ENCODE data around the gene LUM. TPM values are rescaled to one million over a fixed set of nuclear protein-coding genes. Genes with fewer than 3 reads are reported as not detected.

LUM gene
- total and polyA plus RNA-seq, 10 donors = 2.6 to 52.5 (median 7.6) TPM

GRCh38 chr12:91080041-91080440 is 31.3 kb downstream of the LUM start:
- no peak overlapping the region for H3K4me3 ChIP-seq
- H3K4me1 ChIP-seq = no peaks in the 10 kb centered on the region
- H3K27me3 ChIP-seq (replicated peaks in 1 of 7) = no peaks in the 10 kb centered on the region
- intact Hi-C loops (cut with DNase I; ENCODE audit: low total_unique reads) = no loop called here
- H3K27ac ChIP-seq = no peak overlapping the region
- no peaks in the 10 kb centered on the region for H3K9me3 ChIP-seq
- TF ChIP-seq POLR2AphosphoS5 (IDR thresholded peaks at IDR 0.05) (no peak), POLR2A (IDR thresholded peaks at IDR 0.05) (no peak), CTCF (IDR thresholded peaks at IDR 0.05 in 8 of 11, conservative IDR thresholded peaks at IDR 0.05 in 3 of 11) (no peak)
- WGBS, 5 donors = 82 to 93% (median 90%) methylated on average over 1 of the region's 1 CpG
- no peaks in the 10 kb centered on the region for H3K36me3 ChIP-seq
- DNase-seq = no peak

DNA sequence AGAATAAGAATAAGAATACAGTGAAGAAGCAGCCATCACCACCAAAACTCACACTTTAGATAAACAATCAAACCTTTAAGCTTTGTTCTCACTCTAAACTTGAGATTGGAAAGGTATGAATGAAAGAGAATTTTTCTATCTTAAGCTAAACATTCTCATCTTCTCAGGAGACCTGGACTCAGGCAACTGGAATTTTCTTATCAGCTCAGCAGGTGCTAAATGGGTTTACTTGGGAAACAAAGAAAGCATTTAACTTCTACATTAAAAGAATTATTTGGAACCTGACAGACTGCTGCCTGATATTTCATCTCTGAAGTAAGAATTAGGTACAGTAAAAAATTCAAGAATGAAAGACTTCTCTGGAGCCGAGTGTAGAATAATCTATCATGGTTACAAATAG is 32.8 kb downstream of the LUM start:
- Histone ChIP-seq H3K4me3 (no peak overlapping the region), H3K9me3 (no peaks in the 10 kb centered on the region), H3K4me1 (no peaks in the 10 kb centered on the region), H3K27me3 (replicated peaks in 1 of 7) (no peaks in the 10 kb centered on the region), H3K36me3 (no peaks in the 10 kb centered on the region), H3K27ac (no peak overlapping the region)
- no peak for TF ChIP-seq POLR2A (IDR thresholded peaks at IDR 0.05)
- no peak for TF ChIP-seq CTCF (IDR thresholded peaks at IDR 0.05 in 8 of 11, conservative IDR thresholded peaks at IDR 0.05 in 3 of 11)
- TF ChIP-seq POLR2AphosphoS5 (IDR thresholded peaks at IDR 0.05) = no peak
- DNase-seq = no peak
- WGBS, 5 donors = 73 to 87% (median 76%) methylated on average over 1 of the region's 1 CpG
- intact Hi-C loops (cut with DNase I; ENCODE audit: low total_unique reads) = no loop called here

- Histone ChIP-seq H3K27ac (no peak overlapping the region), H3K4me1 (no peaks in the 10 kb centered on the region), H3K9me3 (no peaks in the 10 kb centered on the region), H3K36me3 (no peaks in the 10 kb centered on the region), H3K27me3 (replicated peaks in 1 of 7) (no peaks in the 10 kb centered on the region), H3K4me3 (no peak overlapping the region)
- intact Hi-C loops (cut with DNase I; ENCODE audit: low total_unique reads) = no loop called here
- no peak for TF ChIP-seq POLR2AphosphoS5 (IDR thresholded peaks at IDR 0.05)
- no peak for TF ChIP-seq POLR2A (IDR thresholded peaks at IDR 0.05)
- TF ChIP-seq CTCF (IDR thresholded peaks at IDR 0.05 in 8 of 11, conservative IDR thresholded peaks at IDR 0.05 in 3 of 11) = no peak
- no peak for DNase-seq
- 71 to 80% (median 75%) methylated on average over 5 of the region's 5 CpGs for WGBS, 5 donors
Observed at GRCh38 chr12:91077228-91077954, 33.9 kb downstream of the LUM start.

DNA sequence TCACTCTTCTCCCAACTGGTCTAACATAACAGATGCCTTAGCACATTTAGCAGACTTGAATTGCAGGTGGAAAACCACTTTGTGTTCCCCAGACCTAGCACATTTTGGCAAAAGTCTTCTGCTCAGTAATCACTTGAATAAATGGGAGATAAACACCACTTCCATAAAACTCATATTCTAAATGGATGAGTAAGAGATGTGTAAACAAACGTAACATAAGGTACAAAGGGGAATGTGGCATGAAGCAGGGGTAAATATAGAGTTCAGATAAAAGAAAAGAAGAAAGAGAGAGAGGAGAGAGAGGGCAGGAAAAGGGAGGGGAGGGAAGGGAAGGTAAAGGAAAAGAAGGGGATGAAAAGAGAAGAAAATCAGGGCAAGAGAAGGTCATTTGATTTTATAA is 36.4 kb downstream of the LUM start:
- Histone ChIP-seq H3K9me3 (no peaks in the 10 kb centered on the region), H3K4me3 (no peak overlapping the region), H3K27ac (no peak overlapping the region), H3K27me3 (replicated peaks in 1 of 7) (no peaks in the 10 kb centered on the region), H3K4me1 (no peaks in the 10 kb centered on the region), H3K36me3 (no peaks in the 10 kb centered on the region)
- intact Hi-C loops (cut with DNase I; ENCODE audit: low total_unique reads) = no loop called here
- TF ChIP-seq POLR2A (IDR thresholded peaks at IDR 0.05) = no peak
- no peak for TF ChIP-seq POLR2AphosphoS5 (IDR thresholded peaks at IDR 0.05)
- no peak for TF ChIP-seq CTCF (IDR thresholded peaks at IDR 0.05 in 8 of 11, conservative IDR thresholded peaks at IDR 0.05 in 3 of 11)
- no peak for DNase-seq
- WGBS, 5 donors = 67 to 91% (median 78%) methylated on average over 1 of the region's 1 CpG
